ENCODE measurements around the gene HDAC9.
A peak's percentile ranks its signal among the peaks of the same experiment; 100 is the strongest.

Gene HDAC9

DNA sequence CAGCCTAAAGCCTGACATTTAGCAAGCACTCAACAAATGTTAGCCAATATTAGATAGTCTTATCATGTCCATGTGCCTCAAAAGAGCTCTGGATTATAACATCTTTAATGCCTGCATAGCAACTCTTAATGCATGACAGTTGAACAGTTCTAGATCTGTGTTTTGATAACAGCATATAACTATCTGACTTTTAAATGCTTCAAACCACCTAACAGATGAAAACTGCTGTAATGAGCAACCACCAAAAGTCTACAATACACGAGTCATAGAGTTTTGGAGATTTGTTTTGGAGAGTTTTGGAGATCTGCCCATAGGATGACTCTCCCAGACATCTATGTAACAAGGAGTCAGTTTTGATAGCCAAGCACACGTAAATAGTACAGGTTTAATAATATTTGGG is 394.6 kb downstream of the HDAC9 start:
- TF ChIP-seq, protein P1, sequence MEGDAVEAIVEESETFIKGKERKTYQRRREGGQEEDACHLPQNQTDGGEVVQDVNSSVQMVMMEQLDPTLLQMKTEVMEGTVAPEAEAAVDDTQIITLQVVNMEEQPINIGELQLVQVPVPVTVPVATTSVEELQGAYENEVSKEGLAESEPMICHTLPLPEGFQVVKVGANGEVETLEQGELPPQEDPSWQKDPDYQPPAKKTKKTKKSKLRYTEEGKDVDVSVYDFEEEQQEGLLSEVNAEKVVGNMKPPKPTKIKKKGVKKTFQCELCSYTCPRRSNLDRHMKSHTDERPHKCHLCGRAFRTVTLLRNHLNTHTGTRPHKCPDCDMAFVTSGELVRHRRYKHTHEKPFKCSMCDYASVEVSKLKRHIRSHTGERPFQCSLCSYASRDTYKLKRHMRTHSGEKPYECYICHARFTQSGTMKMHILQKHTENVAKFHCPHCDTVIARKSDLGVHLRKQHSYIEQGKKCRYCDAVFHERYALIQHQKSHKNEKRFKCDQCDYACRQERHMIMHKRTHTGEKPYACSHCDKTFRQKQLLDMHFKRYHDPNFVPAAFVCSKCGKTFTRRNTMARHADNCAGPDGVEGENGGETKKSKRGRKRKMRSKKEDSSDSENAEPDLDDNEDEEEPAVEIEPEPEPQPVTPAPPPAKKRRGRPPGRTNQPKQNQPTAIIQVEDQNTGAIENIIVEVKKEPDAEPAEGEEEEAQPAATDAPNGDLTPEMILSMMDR (IDR thresholded peaks at IDR 0.05; ENCODE audit: insufficient read depth, low read length, poor library complexity, severe bottlenecking), result no peak
- no peaks in the 10 kb centered on the region for H3K27me3 ChIP-seq (replicated peaks; ENCODE audit: control insufficient read depth, insufficient read depth, low read length)
- no peaks in the 10 kb centered on the region for H3K36me3 ChIP-seq (ENCODE audit: control insufficient read depth, insufficient read depth, low read length)
- DNase-seq (ENCODE audit: extremely low read depth, insufficient read length), result no peak
- H3K4me3 ChIP-seq (replicated peaks; ENCODE audit: low read depth, low read length), result no peak overlapping the region

DNA sequence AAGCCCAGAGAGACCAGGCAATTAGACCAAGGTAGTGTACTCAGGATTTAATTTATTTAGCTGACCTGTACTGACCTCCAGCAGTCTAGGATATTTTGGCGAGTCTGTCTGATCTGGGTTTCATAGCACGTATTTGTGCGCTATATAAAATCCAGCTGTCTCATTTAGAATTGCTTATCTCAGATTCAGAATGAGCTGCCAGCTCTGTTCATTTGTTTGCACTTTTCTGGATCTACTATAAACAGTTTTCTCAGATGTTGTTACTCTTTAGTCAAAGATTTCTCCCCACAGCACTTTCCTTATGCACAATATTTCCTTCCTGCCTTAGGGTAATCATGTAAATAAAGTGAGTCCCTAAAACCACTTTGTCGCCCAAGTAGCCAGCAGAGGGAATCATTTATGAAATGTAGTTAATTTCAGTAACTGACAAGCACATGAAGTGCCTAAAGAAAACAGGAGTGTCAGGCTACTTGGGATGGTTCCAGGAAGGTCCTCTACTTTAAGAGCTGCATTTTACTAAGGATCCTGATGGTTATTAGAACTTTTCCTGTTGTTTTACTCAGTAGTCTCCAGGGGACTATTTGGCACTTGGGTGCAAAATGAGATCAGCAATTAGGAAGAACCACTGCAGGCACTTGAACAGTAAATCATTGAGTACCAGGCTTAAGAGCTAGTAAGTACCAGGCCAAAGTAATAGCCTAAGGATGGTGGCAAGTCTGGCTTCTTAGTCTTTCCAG is 395.5 kb downstream of the HDAC9 start:
- Histone ChIP-seq H3K27me3 (replicated peaks; ENCODE audit: control insufficient read depth, insufficient read depth, low read length) (no peaks in the 10 kb centered on the region), H3K36me3 (ENCODE audit: control insufficient read depth, insufficient read depth, low read length) (no peaks in the 10 kb centered on the region), H3K4me3 (replicated peaks; ENCODE audit: low read depth, low read length) (no peak overlapping the region)
- DNase-seq (ENCODE audit: extremely low read depth, insufficient read length), result no peak
- TF ChIP-seq, protein P1 (IDR thresholded peaks at IDR 0.05; ENCODE audit: insufficient read depth, low read length, poor library complexity, severe bottlenecking), result no peak

DNA sequence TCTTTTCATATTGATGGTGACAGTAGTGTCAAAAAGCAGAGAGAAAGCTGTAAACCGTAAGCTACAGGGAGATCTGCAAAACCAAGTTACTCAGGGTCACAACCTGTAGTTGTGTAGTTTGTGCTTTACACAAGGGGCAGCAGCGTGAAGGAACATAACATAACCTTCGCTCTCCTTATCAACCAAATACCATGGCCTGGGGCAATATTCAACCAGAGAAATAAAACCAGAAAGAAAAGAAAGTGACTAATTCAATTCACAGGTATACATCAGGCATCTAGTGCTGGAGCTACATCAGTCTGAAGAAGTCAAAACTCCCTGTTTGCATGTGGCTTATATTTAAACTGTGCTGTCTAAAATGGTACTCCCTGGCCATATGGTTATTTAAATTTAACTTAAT is 397.6 kb downstream of the HDAC9 start:
- TF ChIP-seq, protein P1 (IDR thresholded peaks at IDR 0.05; ENCODE audit: insufficient read depth, low read length, poor library complexity, severe bottlenecking), result no peak
- no peaks in the 10 kb centered on the region for H3K36me3 ChIP-seq (ENCODE audit: control insufficient read depth, insufficient read depth, low read length)
- no peak for DNase-seq (ENCODE audit: extremely low read depth, insufficient read length)
- H3K27me3 ChIP-seq (replicated peaks; ENCODE audit: control insufficient read depth, insufficient read depth, low read length), result no peaks in the 10 kb centered on the region
- no peak overlapping the region for H3K4me3 ChIP-seq (replicated peaks; ENCODE audit: low read depth, low read length)

DNA sequence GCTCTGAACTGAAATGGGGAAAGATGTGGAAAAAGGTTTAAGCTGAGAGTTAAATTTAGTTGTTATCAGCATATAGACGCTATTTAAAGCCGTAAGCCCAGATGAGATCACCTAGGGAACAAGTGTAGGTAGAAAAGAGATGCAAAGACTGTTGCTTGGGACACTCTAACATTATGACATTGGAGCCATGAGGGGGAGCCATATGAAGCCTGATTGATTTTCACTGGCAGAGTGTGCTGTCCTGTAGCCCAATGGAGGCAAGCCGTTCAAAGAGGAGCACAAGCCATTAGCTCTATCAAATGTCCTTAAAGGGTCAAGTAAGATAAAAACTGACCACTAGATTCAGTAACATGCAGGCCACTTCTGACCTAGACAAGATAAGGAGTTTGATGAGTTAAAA is 398.6 kb downstream of the HDAC9 start:
- TF ChIP-seq, protein P1 (IDR thresholded peaks at IDR 0.05; ENCODE audit: insufficient read depth, low read length, poor library complexity, severe bottlenecking), result peak; percentile 2
- DNase-seq (ENCODE audit: extremely low read depth, insufficient read length), result no peak

DNA sequence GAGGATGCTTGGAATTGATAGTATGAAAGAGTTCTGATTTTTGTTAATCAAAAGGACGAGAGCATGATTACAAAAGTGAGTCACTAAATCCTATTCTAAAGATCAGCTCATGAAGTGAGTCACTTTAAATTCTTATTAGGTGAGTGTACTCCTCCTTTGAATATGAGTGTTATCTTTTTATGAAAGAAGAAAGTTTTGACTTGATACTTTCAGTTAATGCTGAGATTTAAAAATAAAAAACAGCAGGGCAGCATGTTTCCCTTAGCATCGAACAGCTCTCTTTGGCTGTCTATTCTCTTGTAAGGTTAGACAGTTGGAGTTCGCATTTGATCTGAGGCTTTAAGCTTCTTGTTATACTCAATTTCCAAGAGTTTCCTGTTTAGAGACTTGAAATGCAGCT is 399.9 kb downstream of the HDAC9 start:
- no peak for DNase-seq (ENCODE audit: extremely low read depth, insufficient read length)
- no peaks in the 10 kb centered on the region for H3K36me3 ChIP-seq (ENCODE audit: control insufficient read depth, insufficient read depth, low read length)
- TF ChIP-seq, protein P1 (IDR thresholded peaks at IDR 0.05; ENCODE audit: insufficient read depth, low read length, poor library complexity, severe bottlenecking), result no peak

More for the DNA sequence above, 398.6 kb downstream of the HDAC9 start:
- Histone ChIP-seq H3K36me3 (ENCODE audit: control insufficient read depth, insufficient read depth, low read length) (no peaks in the 10 kb centered on the region), H3K27me3 (replicated peaks; ENCODE audit: control insufficient read depth, insufficient read depth, low read length) (no peaks in the 10 kb centered on the region), H3K4me3 (replicated peaks; ENCODE audit: low read depth, low read length) (no peak overlapping the region)

More for the DNA sequence above, 399.9 kb downstream of the HDAC9 start:
- no peaks in the 10 kb centered on the region for H3K27me3 ChIP-seq (replicated peaks; ENCODE audit: control insufficient read depth, insufficient read depth, low read length)
- no peak overlapping the region for H3K4me3 ChIP-seq (replicated peaks; ENCODE audit: low read depth, low read length)
